Aorta (tissue), 5 donors: ENCODE results near the gene SLC35G6. TPM values are rescaled to one million over a fixed set of nuclear protein-coding genes. Genes with fewer than 3 reads are reported as not detected.

Source experiments
- ATAC-seq: fragments of 200-7000 bp; cut with Tn5 transposase; one replicate; pipeline ENCODE4 v1.9.1; 2022; ENCODE audit warnings: moderate library complexity; ENCODE audit not compliant: low FRiP score
- DNase-seq, 2 donors: peaks; one replicate each; pipeline ENCODE4 v3.0.0-alpha.2; 2020
- H3K27ac ChIP-seq, 2 donors: one replicate each; pipeline ENCODE4 v1.5.1; 2013; ENCODE audit warnings: low read length in 2 of 2, mild to moderate bottlenecking in 2 of 2, moderate library complexity in 2 of 2, control low read depth in 1 of 2, inconsistent platforms in 1 of 2, low read depth in 1 of 2
- H3K27me3 ChIP-seq, 2 donors: one replicate each; pipeline ENCODE4 v1.6.1; 2013; ENCODE audit warnings: control low read depth in 1 of 2, low read length in 1 of 2, mild to moderate bottlenecking in 1 of 2, moderate library complexity in 1 of 2; ENCODE audit not compliant: insufficient read depth in 2 of 2, control insufficient read depth in 1 of 2
- H3K36me3 ChIP-seq, 2 donors: one replicate each; pipeline ENCODE4 v1.6.1; 2013; ENCODE audit warnings: control low read depth in 1 of 2, low read length in 1 of 2, mild to moderate bottlenecking in 1 of 2; ENCODE audit not compliant: insufficient read depth in 2 of 2, control insufficient read depth in 1 of 2
- H3K4me1 ChIP-seq, 2 donors: one replicate each; pipeline ENCODE4 v1.6.1; 2013; ENCODE audit warnings: low read length in 2 of 2, control low read depth in 1 of 2, mild to moderate bottlenecking in 1 of 2, moderate library complexity in 1 of 2; ENCODE audit not compliant: insufficient read depth in 2 of 2, control insufficient read depth in 1 of 2
- H3K4me3 ChIP-seq, 2 donors: one replicate each; pipeline ENCODE4 v1.5.1; 2013; ENCODE audit warnings: low read length in 2 of 2, control low read depth in 1 of 2, mild to moderate bottlenecking in 1 of 2
- H3K9me3 ChIP-seq: one replicate; pipeline ENCODE4 v1.6.1; 2013; ENCODE audit warnings: mild to moderate bottlenecking, low read length; ENCODE audit not compliant: control insufficient read depth
- WGBS, 2 donors: extraction: QIAGEN DNeasy Blood & Tissue Kit; methylation state at CpG; one replicate each; pipeline ENCODE4 v1.1.7; 2013; 5-methylcytosine and 5-hydroxymethylcytosine counted together
- intact Hi-C, 2 donors: fragments of 100-400 bp; cut with DNase I; formaldehyde crosslinking; loops; one replicate each; pipeline versions ENCODE4 v1.14.2 to v1.15.0; 2022
- polyA plus RNA-seq, 2 donors: library from polyadenylated mRNA; stranded (reverse); fragments of 200-250 nt; gene quantifications; one replicate each; pipeline ENCODE4 v1.2.3, GENCODE V29; 2013
- total RNA-seq, 2 donors: library from RNA; stranded (reverse); fragmentation: NEBNext Ultra II Directional; extraction: Animal tissue kit (Norgen Biotek cat#: 25700); gene quantifications; one replicate each; pipeline ENCODE4 v1.2.1, GENCODE V29; 2021
- donor health status: healthy with polysubstance abuse.
- donor health status: Bipolar disorder and iron deficiency.
- donor health status: DM: no; HTN: no; CAD: no.
- donor health status: DM: no; HTN: no; CAD: no.
- donor health status: DM: yes; HTN: yes; CAD: no.

SLC35G6 gene
- total and polyA plus RNA-seq, 4 donors, result not detected

- intact Hi-C loops, result loop anchor here in 1 of 2 donors (10.0 kb wide), 1 partner anchor 85 kb away; the partner anchor contains the start of genes KCTD11 and TMEM95
- DNase-seq (no peak), ATAC-seq (no peak)
- no peak within 1 kb of the TSS for H3K27ac ChIP-seq
- H3K36me3 ChIP-seq, result no peaks in the 10 kb centered on the region
- no peak within 1 kb of the TSS for H3K4me3 ChIP-seq
- WGBS, 2 donors, result 2 to 4% methylated on average over 47 to 50 of the region's 50 CpGs
- H3K9me3 ChIP-seq, result no peaks in the 10 kb centered on the region
- H3K4me1 ChIP-seq, result no peaks in the 10 kb centered on the region
- no peaks in the 10 kb centered on the region for H3K27me3 ChIP-seq
These were observed 41.7 kb upstream of the SLC35G6 start, which contains the start of gene FGF11 for GRCh38 chr17:7439462-7440112. FGF11 (plus strand) TSS chr17:7439512; CDS start chr17:7439621, 109 bp downstream.

DNA sequence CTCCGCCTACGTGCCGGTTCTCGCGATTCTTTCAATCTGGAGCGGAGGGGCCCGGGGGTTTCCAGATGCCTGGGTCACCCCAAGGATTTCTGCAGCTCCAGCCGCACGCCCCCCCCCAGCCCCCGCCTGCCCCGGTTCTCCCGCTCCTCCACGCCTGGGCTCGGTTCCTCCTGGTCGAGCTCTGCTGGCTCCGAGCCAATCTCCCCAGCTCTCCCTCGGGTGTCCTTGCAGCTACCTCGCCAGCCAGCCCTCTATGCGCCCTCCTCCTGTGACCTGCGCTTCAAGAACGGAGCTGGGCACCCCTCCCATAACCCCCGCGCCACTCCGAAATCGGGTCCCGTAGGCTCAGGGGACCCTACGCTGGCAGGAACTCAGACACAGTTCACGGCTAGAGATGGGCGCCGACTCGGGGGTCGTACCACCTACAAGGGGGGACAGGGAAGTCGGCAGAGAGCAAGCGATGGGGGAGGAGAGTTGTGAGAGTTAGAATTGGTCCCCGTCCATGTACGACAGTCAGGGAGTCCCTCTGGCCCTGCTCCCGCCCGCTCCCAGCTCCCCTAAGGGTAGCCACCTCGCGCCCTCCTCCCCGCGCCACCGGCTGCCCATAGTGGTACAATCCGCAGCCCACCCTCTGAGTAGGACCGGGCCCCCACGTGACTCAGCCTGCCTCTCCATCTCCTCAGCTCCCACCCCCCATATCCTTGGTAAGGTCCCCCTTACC, 41.0 kb upstream of the SLC35G6 start:
- 2 to 3% methylated on average over 40 to 46 of the region's 46 CpGs for WGBS, 2 donors
- Histone ChIP-seq H3K36me3 (no peaks in the 10 kb centered on the region), H3K27ac (no peak overlapping the region), H3K9me3 (no peaks in the 10 kb centered on the region), H3K4me1 (no peaks in the 10 kb centered on the region), H3K27me3 (no peaks in the 10 kb centered on the region), H3K4me3 (no peak overlapping the region)
- DNase-seq, result peak; percentile 77 to 87
- intact Hi-C loops, result no loop called here
- no peak for ATAC-seq

DNA sequence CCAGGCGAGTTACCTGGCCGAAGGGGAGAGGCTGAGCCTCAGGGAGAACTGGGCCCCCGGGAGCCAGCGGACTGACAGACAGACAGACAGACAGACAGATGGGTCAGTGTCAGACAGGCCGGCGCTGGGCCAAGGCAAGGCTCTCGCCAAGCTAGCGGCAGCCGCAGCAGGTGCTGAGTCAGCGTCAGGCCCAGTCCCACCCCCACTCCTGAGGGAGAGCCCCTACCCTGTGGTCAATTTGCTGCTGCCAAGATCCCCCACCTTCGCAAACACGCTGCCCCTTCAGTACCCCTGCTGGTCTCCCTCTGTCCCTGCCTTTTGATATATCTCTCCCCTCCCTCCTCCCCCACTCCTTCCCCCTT, 40.4 kb upstream of the SLC35G6 start:
- H3K36me3 ChIP-seq, result no peaks in the 10 kb centered on the region
- DNase-seq (peak; percentile 67 to 80), ATAC-seq (no peak)
- intact Hi-C loops, result no loop called here
- H3K27ac ChIP-seq, result no peak overlapping the region
- H3K4me3 ChIP-seq, result no peak overlapping the region
- H3K9me3 ChIP-seq, result no peaks in the 10 kb centered on the region
- H3K27me3 ChIP-seq, result no peaks in the 10 kb centered on the region
- WGBS, 2 donors, result 12 to 13% methylated on average over 12 of the region's 12 CpGs
- H3K4me1 ChIP-seq, result no peaks in the 10 kb centered on the region

GRCh38 chr17:7441266-7441665, 40.0 kb upstream of the SLC35G6 start:
- WGBS, 2 donors, result 61 to 71% methylated on average over 7 of the region's 7 CpGs
- intact Hi-C loops, result no loop called here
- no peaks in the 10 kb centered on the region for H3K9me3 ChIP-seq
- H3K27me3 ChIP-seq, result no peaks in the 10 kb centered on the region
- H3K4me3 ChIP-seq, result no peak overlapping the region
- no peak for DNase-seq
- no peaks in the 10 kb centered on the region for H3K36me3 ChIP-seq
- H3K27ac ChIP-seq, result no peak overlapping the region
- no peak for ATAC-seq
- H3K4me1 ChIP-seq, result no peaks in the 10 kb centered on the region

DNA sequence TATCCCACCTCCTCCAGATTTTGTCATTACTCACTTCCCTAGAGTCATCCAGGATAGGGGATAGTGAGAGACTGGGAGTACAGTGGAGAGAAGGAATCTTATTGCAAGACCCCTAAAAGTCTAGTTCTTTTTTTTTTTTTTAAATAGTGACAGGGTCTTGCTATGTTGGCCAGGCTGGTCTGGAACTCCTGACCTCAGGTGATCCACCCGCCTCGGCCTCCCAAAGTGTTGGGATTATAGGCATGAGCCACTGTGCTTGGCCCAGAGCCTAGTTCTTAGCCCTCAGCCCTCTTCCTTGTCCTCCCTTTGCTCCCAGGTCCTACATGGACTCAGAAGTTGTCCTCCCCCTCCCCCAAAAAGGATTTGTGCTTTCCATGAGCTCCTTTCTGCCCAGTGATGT, 39.1 kb upstream of the SLC35G6 start:
- 95 to 97% methylated on average over 2 of the region's 2 CpGs for WGBS, 2 donors
- ATAC-seq, result no peak
- Histone ChIP-seq H3K36me3 (no peaks in the 10 kb centered on the region), H3K4me3 (no peak overlapping the region), H3K27me3 (no peaks in the 10 kb centered on the region), H3K9me3 (no peaks in the 10 kb centered on the region), H3K4me1 (no peaks in the 10 kb centered on the region), H3K27ac (no peak overlapping the region)
- no peak for DNase-seq
- intact Hi-C loops, result no loop called here

- H3K4me1 ChIP-seq, result no peaks in the 10 kb centered on the region
- H3K9me3 ChIP-seq, result no peaks in the 10 kb centered on the region
- H3K4me3 ChIP-seq, result no peak overlapping the region
- WGBS, 2 donors, result 68 to 69% methylated on average over 7 of the region's 7 CpGs
- H3K27me3 ChIP-seq, result no peaks in the 10 kb centered on the region
- ATAC-seq (no peak), DNase-seq (no peak)
- no peak overlapping the region for H3K27ac ChIP-seq
- H3K36me3 ChIP-seq, result no peaks in the 10 kb centered on the region
- intact Hi-C loops, result no loop called here
These were observed 37.5 kb upstream of the SLC35G6 start for GRCh38 chr17:7443499-7444485.

DNA sequence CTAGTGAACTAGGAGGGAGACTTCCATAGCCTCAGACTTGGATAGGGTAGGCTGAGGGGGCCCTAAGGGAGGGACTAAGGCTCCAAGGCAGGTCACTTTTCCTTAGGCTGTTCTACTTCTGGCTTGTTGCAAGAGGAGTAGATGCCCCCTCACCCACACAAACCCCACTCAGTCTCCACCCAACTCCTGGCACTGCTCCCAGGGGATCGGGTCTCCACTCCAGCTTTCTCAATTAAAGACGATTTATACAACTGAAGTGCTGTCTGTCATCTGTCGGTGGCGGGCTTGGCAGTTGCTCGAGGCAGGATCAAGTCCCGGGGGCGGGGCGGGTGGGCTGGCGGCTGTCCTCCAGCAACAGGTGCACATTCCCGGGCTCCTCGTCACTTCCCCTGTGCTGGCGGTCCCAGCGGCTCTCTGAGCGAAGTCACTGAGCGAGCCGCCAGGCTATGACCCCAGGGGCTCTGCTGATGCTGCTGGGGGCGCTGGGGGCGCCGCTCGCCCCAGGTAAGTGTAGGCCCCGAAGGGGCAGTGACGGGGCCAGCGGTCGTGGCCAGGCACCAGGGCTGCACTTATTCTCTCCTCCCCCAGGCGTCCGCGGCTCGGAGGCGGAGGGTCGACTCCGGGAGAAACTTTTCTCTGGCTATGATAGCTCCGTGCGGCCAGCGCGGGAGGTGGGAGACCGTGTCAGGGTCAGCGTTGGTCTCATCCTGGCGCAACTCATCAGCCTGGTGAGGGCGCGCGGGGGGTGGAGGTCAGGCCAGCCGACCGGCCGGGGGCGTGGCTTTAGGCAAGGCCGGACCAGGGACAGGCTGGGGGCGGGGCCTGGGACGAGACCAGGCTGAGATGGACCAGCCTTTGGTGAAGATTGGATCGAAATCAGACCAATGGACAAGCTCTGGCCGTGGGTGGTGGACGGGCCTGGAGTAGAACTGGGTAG, 36.3 kb upstream of the SLC35G6 start, which contains the start of gene CHRNB1:
TSS of gene CHRNB1 (plus strand) at position 380 of the 937 bp plus-strand sequence. CDS start at position 447, 67 bp downstream.
- Histone ChIP-seq H3K27ac (no peak within 1 kb of the TSS), H3K9me3 (no peaks in the 10 kb centered on the region), H3K36me3 (no peaks in the 10 kb centered on the region), H3K27me3 (no peaks in the 10 kb centered on the region), H3K4me3 (peak within 1 kb of the TSS; percentile 4 to 23), H3K4me1 (no peaks in the 10 kb centered on the region)
- peak; percentile 72 for ATAC-seq
- peak; percentile 87 to 90 for DNase-seq
- WGBS, 2 donors, result 3 to 4% methylated on average over 44 to 51 of the region's 51 CpGs
- intact Hi-C loops, result no loop called here

- DNase-seq (no peak), ATAC-seq (peak; percentile 66)
- Histone ChIP-seq H3K9me3 (no peaks in the 10 kb centered on the region), H3K27me3 (no peaks in the 10 kb centered on the region), H3K4me3 (no peak overlapping the region), H3K27ac (no peak overlapping the region), H3K4me1 (no peaks in the 10 kb centered on the region), H3K36me3 (no peaks in the 10 kb centered on the region)
- intact Hi-C loops, result no loop called here
- WGBS, 2 donors, result 9 to 11% methylated on average over 16 of the region's 16 CpGs
These were observed 35.7 kb upstream of the SLC35G6 start for GRCh38 chr17:7445619-7445968.
